Cardiac fibroblast (primary cell): Measurements from ENCODE around the gene PDGFA.

Experiments
- DNase-seq, 2 donors: peaks; one replicate each; pipeline versions ENCODE4 v3.0.0 to v3.0.0-alpha.2; 2010; ENCODE audit warnings: low read depth in 2 of 2
- H3K4me3 ChIP-seq, 2 donors: replicated peaks in 1 of 2; 1 replicate in 1 of 2; 2 replicates in 1 of 2; pipeline ENCODE4 v1.5.1; 2011; ENCODE audit warnings: low read depth in 2 of 2, low read length in 2 of 2, mild to moderate bottlenecking in 2 of 2, moderate library complexity in 1 of 2
- CTCF ChIP-seq: IDR thresholded peaks from one replicate; pipeline ENCODE4 v1.5.1; 2011; ENCODE audit warnings: low read depth, mild to moderate bottlenecking, low read length, inconsistent platforms

The PDGFA gene

GRCh38 chr7:506391-506831 lies 13.2 kb downstream of the PDGFA start:
- H3K4me3 ChIP-seq: no peak overlapping the region
- DNase-seq: no peak
- TF ChIP-seq CTCF: no peak

GRCh38 chr7:505171-505570 lies 14.5 kb downstream of the PDGFA start:
- no peak for DNase-seq
- no peak overlapping the region for H3K4me3 ChIP-seq
- no peak for TF ChIP-seq CTCF

GRCh38 chr7:504221-505111 lies 15.2 kb downstream of the PDGFA start:
- DNase-seq: no peak
- no peak overlapping the region for H3K4me3 ChIP-seq
- no peak for TF ChIP-seq CTCF

- H3K4me3 ChIP-seq: no peak overlapping the region
- no peak for TF ChIP-seq CTCF
- DNase-seq: no peak
Observed at GRCh38 chr7:503575-504111, 16.0 kb downstream of the PDGFA start.

- H3K4me3 ChIP-seq: no peak overlapping the region
- DNase-seq: no peak
- TF ChIP-seq CTCF: no peak
Observed at GRCh38 chr7:502296-502695, 17.4 kb downstream of the PDGFA start.

- no peak for TF ChIP-seq CTCF
- DNase-seq: no peak
Observed at GRCh38 chr7:501526-501925, 18.1 kb downstream of the PDGFA start.

More at GRCh38 chr7:501526-501925, 18.1 kb downstream of the PDGFA start:
- H3K4me3 ChIP-seq: no peak overlapping the region
